ENCODE measurements around the gene PPP1R14C.

Gene PPP1R14C

GRCh38 chr6:150138638-150139037 lies 4.2 kb upstream of the PPP1R14C start:
- no peak for DNase-seq (ENCODE audit: low read depth, low spot score)

GRCh38 chr6:150139533-150139932 lies 3.3 kb upstream of the PPP1R14C start:
- DNase-seq (ENCODE audit: low read depth, low spot score) = no peak

- no peak for DNase-seq (ENCODE audit: low read depth, low spot score)
Observed at GRCh38 chr6:150140236-150140969, 2.4 kb upstream of the PPP1R14C start.

GRCh38 chr6:150142097-150142669 lies 661 bp upstream of the PPP1R14C start:
- peak; percentile 61 for DNase-seq (ENCODE audit: low read depth, low spot score)

- DNase-seq (ENCODE audit: low read depth, low spot score) = no peak
Observed at GRCh38 chr6:150143516-150144293, 861 bp downstream of the PPP1R14C start.

- DNase-seq (ENCODE audit: low read depth, low spot score) = no peak
Observed at GRCh38 chr6:150144294-150144868, 1.5 kb downstream of the PPP1R14C start.

GRCh38 chr6:150145427-150145826 lies 2.6 kb downstream of the PPP1R14C start:
- DNase-seq (ENCODE audit: low read depth, low spot score) = no peak

- no peak for DNase-seq (ENCODE audit: low read depth, low spot score)
Observed at GRCh38 chr6:150145830-150146229, 3.0 kb downstream of the PPP1R14C start.

GRCh38 chr6:150146436-150146835 lies 3.6 kb downstream of the PPP1R14C start:
- DNase-seq (ENCODE audit: low read depth, low spot score) = no peak

- no peak for DNase-seq (ENCODE audit: low read depth, low spot score)
Observed at GRCh38 chr6:150149146-150149545, 6.3 kb downstream of the PPP1R14C start.

- DNase-seq (ENCODE audit: low read depth, low spot score) = no peak
Observed at GRCh38 chr6:150150458-150150820, 7.6 kb downstream of the PPP1R14C start.

- DNase-seq (ENCODE audit: low read depth, low spot score) = no peak
Observed at GRCh38 chr6:150150821-150151646, 8.2 kb downstream of the PPP1R14C start.

- no peak for DNase-seq (ENCODE audit: low read depth, low spot score)
Observed at GRCh38 chr6:150152891-150153876, 10.3 kb downstream of the PPP1R14C start.

- no peak for DNase-seq (ENCODE audit: low read depth, low spot score)
Observed at GRCh38 chr6:150153905-150154492, 11.2 kb downstream of the PPP1R14C start.

GRCh38 chr6:150156460-150156859 lies 13.6 kb downstream of the PPP1R14C start:
- no peak for DNase-seq (ENCODE audit: low read depth, low spot score)

GRCh38 chr6:150157081-150157480 lies 14.2 kb downstream of the PPP1R14C start:
- no peak for DNase-seq (ENCODE audit: low read depth, low spot score)

- DNase-seq (ENCODE audit: low read depth, low spot score) = no peak
Observed at GRCh38 chr6:150159757-150160156, 16.9 kb downstream of the PPP1R14C start.

GRCh38 chr6:150163970-150164369 lies 21.1 kb downstream of the PPP1R14C start:
- DNase-seq (ENCODE audit: low read depth, low spot score) = no peak

- DNase-seq (ENCODE audit: low read depth, low spot score) = no peak
Observed at GRCh38 chr6:150165020-150165702, 22.3 kb downstream of the PPP1R14C start.

Measured in astrocyte of the hippocampus (primary cell).